Measurements from ENCODE around the gene TRIM71. TPM values are rescaled to one million over a fixed set of nuclear protein-coding genes. Genes with fewer than 3 reads are reported as not detected.

The TRIM71 gene
- total and polyA plus RNA-seq, 2 experiments from 2014 or later = 1.9 to 14.5 TPM

DNA sequence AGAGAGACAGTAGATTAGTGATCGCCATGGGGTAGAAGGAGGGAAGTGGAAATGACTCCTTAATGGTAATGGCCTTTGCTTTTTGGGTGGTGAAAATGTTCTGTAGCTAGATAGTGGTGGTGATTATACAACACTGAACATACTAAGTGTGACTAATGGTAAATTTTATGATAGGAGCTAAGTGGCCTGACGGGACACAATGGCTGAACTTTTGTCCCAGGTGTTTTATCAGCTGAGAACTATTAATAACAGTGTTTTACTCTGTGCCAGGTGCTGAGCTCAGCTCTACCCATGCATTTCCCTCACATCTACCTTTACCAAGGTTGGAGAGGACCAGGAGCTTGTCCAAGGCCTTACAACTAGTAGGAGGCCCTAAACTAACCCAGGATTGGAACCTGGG is 66.8 kb downstream of the TRIM71 start:
- H3K4me1 ChIP-seq (ENCODE audit: insufficient read depth) = peaks cover 33% of the 10 kb centered on the region
- DNase-seq (ENCODE audit: low spot score) = peak; percentile 31
- peaks cover 56% of the 10 kb centered on the region for H3K79me2 ChIP-seq
- H3K4me2 ChIP-seq = no peak overlapping the region
- TF ChIP-seq EZH2phosphoT487 (IDR thresholded peaks at IDR 0.05; ENCODE audit: low read depth, severe bottlenecking, unreplicated experiment) = no peak
- no peak for TF ChIP-seq EZH2 (IDR thresholded peaks at IDR 0.05; ENCODE audit: borderline replicate concordance)
- TF ChIP-seq, protein P1, sequence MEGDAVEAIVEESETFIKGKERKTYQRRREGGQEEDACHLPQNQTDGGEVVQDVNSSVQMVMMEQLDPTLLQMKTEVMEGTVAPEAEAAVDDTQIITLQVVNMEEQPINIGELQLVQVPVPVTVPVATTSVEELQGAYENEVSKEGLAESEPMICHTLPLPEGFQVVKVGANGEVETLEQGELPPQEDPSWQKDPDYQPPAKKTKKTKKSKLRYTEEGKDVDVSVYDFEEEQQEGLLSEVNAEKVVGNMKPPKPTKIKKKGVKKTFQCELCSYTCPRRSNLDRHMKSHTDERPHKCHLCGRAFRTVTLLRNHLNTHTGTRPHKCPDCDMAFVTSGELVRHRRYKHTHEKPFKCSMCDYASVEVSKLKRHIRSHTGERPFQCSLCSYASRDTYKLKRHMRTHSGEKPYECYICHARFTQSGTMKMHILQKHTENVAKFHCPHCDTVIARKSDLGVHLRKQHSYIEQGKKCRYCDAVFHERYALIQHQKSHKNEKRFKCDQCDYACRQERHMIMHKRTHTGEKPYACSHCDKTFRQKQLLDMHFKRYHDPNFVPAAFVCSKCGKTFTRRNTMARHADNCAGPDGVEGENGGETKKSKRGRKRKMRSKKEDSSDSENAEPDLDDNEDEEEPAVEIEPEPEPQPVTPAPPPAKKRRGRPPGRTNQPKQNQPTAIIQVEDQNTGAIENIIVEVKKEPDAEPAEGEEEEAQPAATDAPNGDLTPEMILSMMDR (IDR thresholded peaks at IDR 0.05; ENCODE audit: poor library complexity) = no peak
- no peaks in the 10 kb centered on the region for H3K36me3 ChIP-seq (replicated peaks; ENCODE audit: insufficient read depth, low read depth)
- WGBS (ENCODE audit: low lambda C conversion rate, missing lambda C conversion rate) = 79% methylated on average over 2 of the region's 2 CpGs
- H3K9me2 ChIP-seq (replicated peaks; ENCODE audit: insufficient read depth) = no peaks in the 10 kb centered on the region
- H3K9me3 ChIP-seq (ENCODE audit: low read depth) = no peaks in the 10 kb centered on the region
- peak overlapping the region; percentile 69 for H3K27ac ChIP-seq
- no peak overlapping the region for H2AFZ ChIP-seq
- no peaks in the 10 kb centered on the region for H4K20me1 ChIP-seq (ENCODE audit: insufficient read depth, poor library complexity, severe bottlenecking)
- no peaks in the 10 kb centered on the region for H3K27me3 ChIP-seq
- H3K4me3 ChIP-seq = no peak overlapping the region

GRCh38 chr3:32885283-32885901 is 67.6 kb downstream of the TRIM71 start:
- TF ChIP-seq, protein P1 (IDR thresholded peaks at IDR 0.05; ENCODE audit: poor library complexity) = no peak
- TF ChIP-seq EZH2phosphoT487 (IDR thresholded peaks at IDR 0.05; ENCODE audit: low read depth, severe bottlenecking, unreplicated experiment) (no peak), EZH2 (IDR thresholded peaks at IDR 0.05; ENCODE audit: borderline replicate concordance) (no peak)
- Histone ChIP-seq H3K36me3 (replicated peaks; ENCODE audit: insufficient read depth, low read depth) (no peaks in the 10 kb centered on the region), H3K4me2 (no peak overlapping the region), H3K9me3 (ENCODE audit: low read depth) (no peaks in the 10 kb centered on the region), H2AFZ (no peak overlapping the region), H3K9me2 (replicated peaks; ENCODE audit: insufficient read depth) (no peaks in the 10 kb centered on the region), H3K79me2 (peaks cover 48% of the 10 kb centered on the region), H3K27ac (peak overlapping the region; percentile 69), H3K4me3 (no peak overlapping the region), H4K20me1 (ENCODE audit: insufficient read depth, poor library complexity, severe bottlenecking) (no peaks in the 10 kb centered on the region), H3K27me3 (no peaks in the 10 kb centered on the region), H3K4me1 (ENCODE audit: insufficient read depth) (peaks cover 33% of the 10 kb centered on the region)
- WGBS (ENCODE audit: low lambda C conversion rate, missing lambda C conversion rate) = 95% methylated on average over 11 of the region's 11 CpGs
- no peak for DNase-seq (ENCODE audit: low spot score)

DNA sequence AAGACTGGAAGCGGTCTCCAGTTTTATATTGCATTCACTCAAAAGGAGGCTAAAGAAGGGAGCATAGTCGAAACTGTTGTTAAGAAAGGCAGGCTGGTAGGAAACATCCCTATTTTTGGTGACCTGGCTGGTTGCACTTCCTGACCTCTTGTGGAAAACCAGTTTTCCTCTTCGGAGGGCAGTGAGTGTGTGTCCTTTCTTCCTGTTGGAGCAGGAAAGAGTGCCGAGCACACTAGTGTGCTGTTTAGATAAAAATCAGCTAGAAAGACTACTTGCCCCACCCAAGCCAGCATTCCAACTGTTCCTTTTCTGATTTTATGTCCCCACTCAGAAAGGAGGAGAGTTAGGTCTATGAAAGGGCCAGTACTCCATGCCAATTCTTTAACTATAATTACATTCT is 68.5 kb downstream of the TRIM71 start:
- Histone ChIP-seq H3K27ac (no peak overlapping the region), H3K4me2 (no peak overlapping the region), H3K27me3 (no peaks in the 10 kb centered on the region), H3K36me3 (replicated peaks; ENCODE audit: insufficient read depth, low read depth) (no peaks in the 10 kb centered on the region), H3K4me3 (no peak overlapping the region), H4K20me1 (ENCODE audit: insufficient read depth, poor library complexity, severe bottlenecking) (no peaks in the 10 kb centered on the region), H3K79me2 (peaks cover 39% of the 10 kb centered on the region), H3K4me1 (ENCODE audit: insufficient read depth) (peaks cover 33% of the 10 kb centered on the region), H2AFZ (no peak overlapping the region), H3K9me3 (ENCODE audit: low read depth) (no peaks in the 10 kb centered on the region), H3K9me2 (replicated peaks; ENCODE audit: insufficient read depth) (no peaks in the 10 kb centered on the region)
- no peak for DNase-seq (ENCODE audit: low spot score)
- TF ChIP-seq EZH2phosphoT487 (IDR thresholded peaks at IDR 0.05; ENCODE audit: low read depth, severe bottlenecking, unreplicated experiment) (no peak), EZH2 (IDR thresholded peaks at IDR 0.05; ENCODE audit: borderline replicate concordance) (no peak)
- TF ChIP-seq, protein P1 (IDR thresholded peaks at IDR 0.05; ENCODE audit: poor library complexity) = no peak
- WGBS (ENCODE audit: low lambda C conversion rate, missing lambda C conversion rate) = 64% methylated on average over 4 of the region's 4 CpGs
